Measurements from ENCODE around the gene TTLL11. TPM values are rescaled to one million over a fixed set of nuclear protein-coding genes. Genes with fewer than 3 reads are reported as not detected.

TTLL11 gene
- polyA plus RNA-seq, 1 of the 3 experiments (the other 2 are of a cell fraction) = 6.8 TPM

GRCh38 chr9:121871431-121872025 is 221.6 kb downstream of the TTLL11 start:
- Histone ChIP-seq H3K9ac (0 out of 2 replicates have a peak overlapping the region, but pooled peaks have one; percentile 24), H3K4me1 (ENCODE audit: control insufficient read depth in 1 of 2, insufficient read depth in 2 of 2, low read depth in 1 of 2, low read length in 1 of 2) (peaks cover 2 to 8% of the 10 kb centered on the region in 2 experiments; a peak in 3 of 4 replicates), H3K4me3 (ENCODE audit: low read depth in 2 of 2, low read length in 1 of 2) (no peak overlapping the region), H3K36me3 (replicated peaks in 1 of 2; ENCODE audit: control insufficient read depth in 1 of 2, insufficient read depth in 2 of 2, low read length in 1 of 2) (peaks cover 2 to 11% of the 10 kb centered on the region in 2 experiments), H3K4me2 (peak overlapping the region; percentile 57), H3K27ac (ENCODE audit: low read depth in 2 of 2, low read length in 1 of 2) (peak overlapping the region in 1 of 2 experiments; percentile 85; a peak in 2 of 4 replicates), H3K27me3 (ENCODE audit: insufficient read depth) (no peaks in the 10 kb centered on the region), H4K20me1 (ENCODE audit: insufficient read depth) (no peaks in the 10 kb centered on the region), H3K79me2 (ENCODE audit: insufficient read depth) (peaks cover 8% of the 10 kb centered on the region; the same call in 1 of the 2 replicates), H3K9me3 (no peaks in the 10 kb centered on the region), H3K9me2 (no peaks in the 10 kb centered on the region), H2AFZ (ENCODE audit: low read depth) (no peak overlapping the region), H3F3A (replicated peaks; ENCODE audit: insufficient read depth) (peaks cover 15% of the 10 kb centered on the region)
- CTCF ChIA-PET = interaction anchor here (0.6 kb wide), 1 partner anchor 219 kb away, joined by 3 read pairs; no protein-coding TSS in a partner anchor
- POLR2A ChIA-PET = no interaction called here
- no peak for DNase-seq
- WGBS (ENCODE audit: low lambda C conversion rate) = 56% methylated on average over 8 of the region's 8 CpGs
- TF ChIP-seq FOXM1 (IDR thresholded peaks at IDR 0.05; ENCODE audit: low read depth) (no peak), GATA2 (CRISPR knock-in tag; IDR thresholded peaks at IDR 0.05) (no peak), REST (IDR thresholded peaks at IDR 0.05; ENCODE audit: low read depth, low read length) (0 out of 2 replicates have a peak, but pooled peaks have one; percentile 24), RCOR1 (IDR thresholded peaks at IDR 0.05; ENCODE audit: low read length) (no peak), SMC3 (IDR thresholded peaks at IDR 0.05; ENCODE audit: low read depth, low read length) (no peak), PBX3 (IDR thresholded peaks at IDR 0.05) (peak; percentile 94), GABPA (IDR thresholded peaks at IDR 0.05; ENCODE audit: low read depth) (no peak), EP300 (IDR thresholded peaks at IDR 0.05; ENCODE audit: borderline replicate concordance in 1 of 2, low read depth in 1 of 2, low read length in 1 of 2) (peak in 1 of 2 experiments; percentile 76; a peak in 1 of 4 replicates), MXI1 (IDR thresholded peaks at IDR 0.05; ENCODE audit: low read depth, low read length) (no peak), EZH2phosphoT487 (IDR thresholded peaks at IDR 0.05; ENCODE audit: borderline replicate concordance, low read depth) (no peak), CHD2 (IDR thresholded peaks at IDR 0.05; ENCODE audit: low read length, partially characterized antibody) (no peak), SIN3A (IDR thresholded peaks at IDR 0.05; ENCODE audit: borderline replicate concordance, low read depth, low read length) (no peak), FOSL2 (IDR thresholded peaks at IDR 0.05; ENCODE audit: borderline replicate concordance, low read depth) (peak; percentile 93), MEF2A (IDR thresholded peaks at IDR 0.05; ENCODE audit: borderline replicate concordance, low read depth) (no peak), FOXJ3 (CRISPR knock-in tag; IDR thresholded peaks at IDR 0.05) (no peak), MAX (IDR thresholded peaks at IDR 0.05; ENCODE audit: low read depth) (peak; percentile 33; the same call in 1 of the 2 replicates), ZBTB33 (IDR thresholded peaks at IDR 0.05; ENCODE audit: borderline replicate concordance, low read depth) (no peak), RXRA (IDR thresholded peaks at IDR 0.05; ENCODE audit: borderline replicate concordance, low read depth) (peak; percentile 37; the same call in 1 of the 2 replicates), CTCF (IDR thresholded peaks at IDR 0.05) (no peak), POLR2AphosphoS5 (IDR thresholded peaks at IDR 0.05; ENCODE audit: low read depth, low read length) (no peak), JUND (IDR thresholded peaks at IDR 0.05) (peak; percentile 86), NFIC (IDR thresholded peaks at IDR 0.05; ENCODE audit: borderline replicate concordance) (peak; percentile 43; the same call in 1 of the 2 replicates), RAD21 (IDR thresholded peaks at IDR 0.05; ENCODE audit: low read length) (no peak), TCF12 (IDR thresholded peaks at IDR 0.05) (peak; percentile 61; the same call in 1 of the 2 replicates), ELF1 (IDR thresholded peaks at IDR 0.05) (no peak), TAF1 (IDR thresholded peaks at IDR 0.05; ENCODE audit: borderline replicate concordance, low read depth, low read length) (no peak)

Data from SK-N-SH (cell line).